Testis (tissue), 3 donors: ENCODE results near the gene PDGFRA. TPM values are rescaled to one million over a fixed set of nuclear protein-coding genes. Genes with fewer than 3 reads are reported as not detected.

Experiments
- DNase-seq: peaks from one replicate; pipeline ENCODE4 v3.0.0-alpha.2; 2019
- H3K27ac ChIP-seq, 2 donors: fragments of 200-600 bp; sonication (generic); one replicate each; pipeline ENCODE4 v1.5.1; 2019
- H3K27me3 ChIP-seq: fragments of 200-600 bp; sonication (generic); one replicate; pipeline ENCODE4 v1.5.1; 2019
- H3K36me3 ChIP-seq: fragments of 200-600 bp; sonication (generic); one replicate; pipeline ENCODE4 v1.5.1; 2017; ENCODE audit warnings: low read depth; ENCODE audit errors: missing control alignments
- H3K4me1 ChIP-seq: fragments of 200-600 bp; sonication (generic); one replicate; pipeline ENCODE4 v1.5.1; 2019
- H3K4me3 ChIP-seq, 2 donors: fragments of 200-600 bp; sonication (generic); one replicate each; pipeline ENCODE4 v1.5.1; 2017 to 2019
- H3K9me3 ChIP-seq: fragments of 200-600 bp; sonication (generic); one replicate; pipeline ENCODE4 v1.5.1; 2017
- POLR2A ChIP-seq: fragments of 450-650 bp; IDR thresholded peaks from one replicate; pipeline ENCODE4 v1.6.1; 2017; ENCODE audit warnings: antibody characterized with exemption, mild to moderate bottlenecking, moderate library complexity
- WGBS, 2 donors: methylation state at CpG; one replicate each; pipeline ENCODE4 v1.1.5; 2018; 5-methylcytosine and 5-hydroxymethylcytosine counted together
- intact Hi-C: fragments of 100-400 bp; cut with DNase I; formaldehyde crosslinking; loops from one replicate; pipeline ENCODE4 v1.15.1; 2023; ENCODE audit warnings: low total_unique reads
- polyA plus RNA-seq: library from polyadenylated mRNA; stranded (reverse); fragments of 350-450 nt; fragmentation: Illumina TruSeq; extraction: RNeasy Lipid Tissue Mini Kit (QIAGEN cat#74804); gene quantifications from one replicate; pipeline ENCODE4 v1.2.3, GENCODE V29; 2014; ENCODE audit warnings: low read depth, low replicate concordance; ENCODE audit not compliant: insufficient read depth
- total RNA-seq, 2 donors: library from RNA; depleted of rRNA; stranded (reverse); fragments of >200 nt; gene quantifications; one replicate each; pipeline ENCODE4 v1.2.3, GENCODE V29; 2016
- TF ChIP-seq, protein P1 (sequence below), 3 experiments: fragments of 450-650 bp in 2 of 3; fragments of 200-600 bp in 1 of 3; sonication (generic) in 1 of 3; IDR thresholded peaks; one replicate each; pipeline ENCODE4 v1.5.1; 2016 to 2019; ENCODE audit warnings: antibody characterized with exemption in 3 of 3, mild to moderate bottlenecking in 2 of 3, moderate library complexity in 1 of 3

The PDGFRA gene
- total and polyA plus RNA-seq, 3 donors from 2014 or later = 26.2 to 86.1 (median 46.5) TPM

DNA sequence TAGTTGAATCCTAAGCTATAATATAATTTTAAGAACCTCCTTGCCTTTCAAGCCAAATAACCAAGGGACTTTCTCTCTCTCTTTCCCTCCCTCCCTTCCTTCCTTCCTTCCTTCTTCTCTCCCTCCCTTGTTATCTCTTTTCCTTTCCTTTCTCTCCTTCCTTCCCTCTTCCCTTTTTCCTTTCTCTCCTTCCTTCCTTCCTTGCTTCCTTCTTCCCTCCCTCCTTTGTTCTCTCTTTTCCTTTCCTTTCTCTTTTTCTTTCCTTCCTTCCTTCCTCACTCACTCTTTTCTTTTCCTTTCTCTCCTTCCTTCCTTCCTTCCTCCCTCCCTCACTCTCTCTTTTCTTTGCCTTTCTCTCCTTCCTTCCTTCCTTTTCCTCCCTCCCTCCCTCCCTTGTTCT lies 42.4 kb downstream of the PDGFRA start:
- no peaks in the 10 kb centered on the region for H3K9me3 ChIP-seq
- no peak for DNase-seq
- no peak overlapping the region for H3K27ac ChIP-seq
- H3K4me1 ChIP-seq = no peaks in the 10 kb centered on the region
- TF ChIP-seq POLR2A = no peak
- TF ChIP-seq, protein P1, sequence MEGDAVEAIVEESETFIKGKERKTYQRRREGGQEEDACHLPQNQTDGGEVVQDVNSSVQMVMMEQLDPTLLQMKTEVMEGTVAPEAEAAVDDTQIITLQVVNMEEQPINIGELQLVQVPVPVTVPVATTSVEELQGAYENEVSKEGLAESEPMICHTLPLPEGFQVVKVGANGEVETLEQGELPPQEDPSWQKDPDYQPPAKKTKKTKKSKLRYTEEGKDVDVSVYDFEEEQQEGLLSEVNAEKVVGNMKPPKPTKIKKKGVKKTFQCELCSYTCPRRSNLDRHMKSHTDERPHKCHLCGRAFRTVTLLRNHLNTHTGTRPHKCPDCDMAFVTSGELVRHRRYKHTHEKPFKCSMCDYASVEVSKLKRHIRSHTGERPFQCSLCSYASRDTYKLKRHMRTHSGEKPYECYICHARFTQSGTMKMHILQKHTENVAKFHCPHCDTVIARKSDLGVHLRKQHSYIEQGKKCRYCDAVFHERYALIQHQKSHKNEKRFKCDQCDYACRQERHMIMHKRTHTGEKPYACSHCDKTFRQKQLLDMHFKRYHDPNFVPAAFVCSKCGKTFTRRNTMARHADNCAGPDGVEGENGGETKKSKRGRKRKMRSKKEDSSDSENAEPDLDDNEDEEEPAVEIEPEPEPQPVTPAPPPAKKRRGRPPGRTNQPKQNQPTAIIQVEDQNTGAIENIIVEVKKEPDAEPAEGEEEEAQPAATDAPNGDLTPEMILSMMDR (IDR thresholded peaks at IDR 0.05) = no peak
- intact Hi-C loops = no loop called here
- no peak overlapping the region for H3K4me3 ChIP-seq
- H3K36me3 ChIP-seq = no peaks in the 10 kb centered on the region
- no peaks in the 10 kb centered on the region for H3K27me3 ChIP-seq

DNA sequence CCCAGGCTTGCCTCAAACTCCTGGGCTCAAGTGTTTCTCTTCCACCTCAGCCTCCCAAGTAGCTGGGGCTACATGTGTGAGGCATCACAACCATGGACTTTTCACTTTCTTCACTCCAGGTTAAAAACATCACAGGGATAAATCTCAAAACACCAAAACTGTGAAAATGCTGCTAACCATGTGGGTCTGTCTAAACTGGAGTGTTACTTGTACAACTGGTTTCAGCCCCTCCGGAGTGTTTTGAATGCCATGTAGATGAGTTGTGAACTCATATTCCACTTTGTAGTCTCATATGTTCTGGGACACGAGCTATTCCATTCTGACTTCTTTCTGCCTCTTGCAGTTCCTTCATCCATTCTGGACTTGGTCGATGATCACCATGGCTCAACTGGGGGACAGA lies 43.0 kb downstream of the PDGFRA start:
- no peaks in the 10 kb centered on the region for H3K36me3 ChIP-seq
- no peaks in the 10 kb centered on the region for H3K9me3 ChIP-seq
- H3K27ac ChIP-seq = no peak overlapping the region
- H3K4me3 ChIP-seq = no peak overlapping the region
- 94 to 98% methylated on average over 3 of the region's 3 CpGs for WGBS, 2 donors
- no peak for DNase-seq
- no peaks in the 10 kb centered on the region for H3K27me3 ChIP-seq
- no peak for TF ChIP-seq POLR2A
- TF ChIP-seq, protein P1 (IDR thresholded peaks at IDR 0.05) = no peak
- intact Hi-C loops = no loop called here
- H3K4me1 ChIP-seq = no peaks in the 10 kb centered on the region

DNA sequence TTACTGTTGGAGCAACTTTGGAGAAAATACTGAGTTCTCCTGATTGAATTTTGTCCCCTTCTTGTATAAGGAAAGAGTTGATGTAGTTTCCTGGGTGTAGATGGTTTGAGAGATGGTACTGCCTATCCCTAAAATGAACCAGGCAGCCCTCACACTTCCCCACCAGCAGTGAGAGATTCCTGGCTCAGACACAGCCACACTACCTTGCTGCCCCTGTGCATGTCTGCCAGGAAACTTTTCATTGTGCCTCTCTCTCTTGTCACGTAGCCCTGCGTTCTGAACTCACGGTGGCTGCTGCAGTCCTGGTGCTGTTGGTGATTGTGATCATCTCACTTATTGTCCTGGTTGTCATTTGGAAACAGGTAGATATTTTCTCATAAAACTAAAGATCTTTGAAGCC lies 45.2 kb downstream of the PDGFRA start:
- Histone ChIP-seq H3K27ac (no peak overlapping the region), H3K27me3 (no peaks in the 10 kb centered on the region), H3K4me3 (no peak overlapping the region), H3K9me3 (no peaks in the 10 kb centered on the region), H3K36me3 (no peaks in the 10 kb centered on the region), H3K4me1 (no peaks in the 10 kb centered on the region)
- DNase-seq = no peak
- WGBS, 2 donors = 83 to 87% methylated on average over 3 of the region's 3 CpGs
- no peak for TF ChIP-seq POLR2A
- TF ChIP-seq, protein P1 (IDR thresholded peaks at IDR 0.05) = no peak
- intact Hi-C loops = no loop called here

DNA sequence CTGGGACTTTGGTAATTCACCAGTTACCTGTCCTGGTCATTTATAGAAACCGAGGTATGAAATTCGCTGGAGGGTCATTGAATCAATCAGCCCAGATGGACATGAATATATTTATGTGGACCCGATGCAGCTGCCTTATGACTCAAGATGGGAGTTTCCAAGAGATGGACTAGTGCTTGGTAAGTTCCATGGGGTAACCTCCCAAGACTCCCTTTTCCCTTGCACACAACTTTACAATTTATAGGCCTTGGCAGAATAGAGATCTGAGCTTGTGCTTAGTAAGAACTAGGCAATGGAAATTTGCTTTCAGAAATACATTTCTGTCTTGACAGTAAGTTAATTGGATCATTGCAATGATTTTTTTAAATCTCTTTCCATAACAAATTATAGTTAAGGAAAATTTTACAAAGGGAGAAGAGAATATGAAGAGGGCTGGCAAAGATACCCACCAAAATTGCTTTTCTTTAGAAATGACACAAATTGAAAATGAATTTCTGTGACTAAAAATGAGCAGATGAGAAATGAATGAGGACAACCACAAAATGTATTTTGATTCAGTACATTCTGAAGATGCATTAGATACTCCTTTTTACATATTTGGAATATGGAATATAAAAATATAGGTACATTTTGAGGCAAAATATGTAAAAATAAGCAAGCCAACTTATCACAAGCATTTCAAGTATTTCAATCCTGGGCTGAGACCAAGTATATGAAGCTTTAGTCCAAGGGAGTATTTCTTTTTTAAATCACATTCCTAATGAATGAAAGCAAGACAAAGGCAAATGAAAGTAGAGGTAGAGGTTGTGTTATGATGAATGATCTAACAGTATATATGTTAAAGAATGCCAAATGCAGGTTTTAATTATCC lies 45.9 kb downstream of the PDGFRA start:
- intact Hi-C loops = no loop called here
- TF ChIP-seq, protein P1 (IDR thresholded peaks at IDR 0.05) = no peak
- TF ChIP-seq POLR2A = no peak
- no peak for DNase-seq
- Histone ChIP-seq H3K9me3 (no peaks in the 10 kb centered on the region), H3K27ac (no peak overlapping the region), H3K4me1 (no peaks in the 10 kb centered on the region), H3K27me3 (no peaks in the 10 kb centered on the region), H3K4me3 (no peak overlapping the region), H3K36me3 (no peaks in the 10 kb centered on the region)
- WGBS, 2 donors = 88 to 95% methylated on average over 3 of the region's 3 CpGs
